ENCODE measurements around the gene LRP1.

LRP1 gene

GRCh38 chr12:57175428-57176138 lies 47.3 kb downstream of the LRP1 start:
- DNase-seq (ENCODE audit: low read depth), result no peak

DNA sequence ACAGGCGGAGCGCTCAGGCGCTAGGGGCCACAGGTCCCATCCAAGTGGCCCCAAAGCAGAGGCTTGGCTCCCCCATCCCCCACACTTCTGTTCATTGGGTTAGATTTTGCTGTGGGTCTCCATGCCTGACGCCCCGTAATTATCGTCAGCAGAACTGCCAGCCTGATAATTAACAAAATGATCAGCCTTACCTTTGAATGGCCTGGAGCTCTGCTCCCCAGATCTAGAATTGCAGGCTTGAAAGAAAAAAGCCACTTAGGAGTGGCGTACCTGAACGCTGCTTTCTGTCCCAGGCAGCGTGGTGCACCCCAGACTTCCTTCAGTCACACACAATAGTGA lies 47.8 kb downstream of the LRP1 start:
- no peak for DNase-seq (ENCODE audit: low read depth)

GRCh38 chr12:57176846-57177245 lies 48.6 kb downstream of the LRP1 start:
- no peak for DNase-seq (ENCODE audit: low read depth)

- no peak for DNase-seq (ENCODE audit: low read depth)
These were observed 49.1 kb downstream of the LRP1 start for GRCh38 chr12:57177354-57177753.

- no peak for DNase-seq (ENCODE audit: low read depth)
These were observed 49.9 kb downstream of the LRP1 start for GRCh38 chr12:57178213-57178612.

DNA sequence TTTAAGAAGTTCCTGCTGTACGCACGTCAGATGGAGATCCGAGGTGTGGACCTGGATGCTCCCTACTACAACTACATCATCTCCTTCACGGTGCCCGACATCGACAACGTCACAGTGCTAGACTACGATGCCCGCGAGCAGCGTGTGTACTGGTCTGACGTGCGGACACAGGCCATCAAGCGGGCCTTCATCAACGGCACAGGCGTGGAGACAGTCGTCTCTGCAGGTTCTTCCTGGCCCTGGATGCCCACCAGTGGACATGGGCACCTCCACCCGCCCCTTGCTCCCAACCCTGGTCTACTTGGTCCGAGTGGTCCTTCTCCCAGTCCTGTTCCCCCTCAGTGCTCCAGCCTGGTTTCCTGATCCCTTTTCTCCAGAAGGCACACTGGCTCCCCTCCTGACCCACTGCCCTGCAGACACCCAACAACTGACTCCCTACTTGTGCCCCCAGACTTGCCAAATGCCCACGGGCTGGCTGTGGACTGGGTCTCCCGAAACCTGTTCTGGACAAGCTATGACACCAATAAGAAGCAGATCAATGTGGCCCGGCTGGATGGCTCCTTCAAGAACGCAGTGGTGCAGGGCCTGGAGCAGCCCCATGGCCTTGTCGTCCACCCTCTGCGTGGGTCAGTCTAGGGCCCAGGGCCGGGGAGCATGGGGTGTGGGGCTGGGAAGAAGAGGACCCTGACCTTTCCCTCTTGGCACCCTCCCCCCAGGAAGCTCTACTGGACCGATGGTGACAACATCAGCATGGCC lies 51.2 kb downstream of the LRP1 start:
- no peak for DNase-seq (ENCODE audit: low read depth)

- no peak for DNase-seq (ENCODE audit: low read depth)
These were observed 52.2 kb downstream of the LRP1 start for GRCh38 chr12:57180321-57180989.

- DNase-seq (ENCODE audit: low read depth), result no peak
These were observed 52.8 kb downstream of the LRP1 start for GRCh38 chr12:57181072-57181471.

GRCh38 chr12:57181561-57182155 lies 53.4 kb downstream of the LRP1 start:
- peak; percentile 35 for DNase-seq (ENCODE audit: low read depth)

DNA sequence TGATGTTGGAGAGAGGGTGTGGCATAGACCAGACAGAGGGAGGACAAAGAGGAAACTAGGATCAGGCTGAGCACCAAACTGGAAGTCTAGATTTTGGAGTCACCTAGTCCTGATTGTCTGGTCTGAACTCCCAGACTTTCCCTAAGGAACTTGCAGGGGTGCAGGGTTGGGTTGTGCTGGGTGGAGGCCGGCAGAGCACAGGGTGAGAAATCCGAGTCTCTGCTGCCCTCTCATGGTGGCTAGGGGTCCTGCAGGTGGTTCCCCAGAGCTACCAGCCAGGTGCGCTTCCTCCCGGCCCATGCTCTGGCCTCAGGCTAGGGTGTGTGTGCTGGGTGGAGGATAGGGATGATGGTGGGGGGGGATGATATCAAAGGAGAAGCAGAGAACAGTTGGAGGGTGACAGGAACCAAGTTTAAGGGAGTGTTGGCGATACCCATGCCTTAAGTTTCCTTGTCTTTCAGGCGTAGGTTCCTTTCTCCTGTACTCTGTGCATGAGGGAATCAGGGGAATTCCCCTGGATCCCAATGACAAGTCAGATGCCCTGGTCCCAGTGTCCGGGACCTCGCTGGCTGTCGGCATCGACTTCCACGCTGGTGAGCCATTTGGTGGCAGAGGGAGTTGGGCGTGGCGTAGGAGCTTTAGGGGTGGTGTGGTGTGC lies 54.8 kb downstream of the LRP1 start:
- no peak for DNase-seq (ENCODE audit: low read depth)

DNA sequence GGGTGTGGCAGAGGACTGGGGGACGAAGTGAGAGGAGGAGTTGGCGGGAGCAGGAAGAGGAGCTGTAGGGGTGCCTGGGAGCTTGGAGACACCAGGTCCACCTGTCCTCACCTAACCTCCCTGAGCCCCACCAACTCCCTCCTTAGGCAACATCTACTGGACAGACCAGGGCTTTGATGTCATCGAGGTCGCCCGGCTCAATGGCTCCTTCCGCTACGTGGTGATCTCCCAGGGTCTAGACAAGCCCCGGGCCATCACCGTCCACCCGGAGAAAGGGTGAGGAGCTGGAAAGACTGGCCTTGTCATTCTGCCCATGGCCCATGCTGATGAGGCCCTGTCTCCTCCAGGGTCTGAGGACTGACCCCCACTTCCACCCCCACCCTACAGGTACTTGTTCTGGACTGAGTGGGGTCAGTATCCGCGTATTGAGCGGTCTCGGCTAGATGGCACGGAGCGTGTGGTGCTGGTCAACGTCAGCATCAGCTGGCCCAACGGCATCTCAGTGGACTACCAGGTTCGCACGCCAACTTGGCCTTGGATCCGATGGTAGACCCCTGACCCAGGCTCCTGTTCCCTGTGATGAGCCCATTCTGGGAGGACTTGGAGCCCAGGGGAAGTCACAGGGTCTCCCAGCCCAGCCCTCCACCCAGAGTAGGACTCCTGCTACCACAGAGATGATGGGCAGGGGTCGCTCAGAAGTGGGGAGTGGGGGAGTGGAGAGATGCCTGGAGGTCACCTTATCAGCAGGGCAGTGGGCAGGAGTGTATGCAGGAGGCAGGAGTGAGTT lies 55.8 kb downstream of the LRP1 start:
- DNase-seq (ENCODE audit: low read depth), result no peak

GRCh38 chr12:57185403-57185802 lies 57.1 kb downstream of the LRP1 start:
- no peak for DNase-seq (ENCODE audit: low read depth)

GRCh38 chr12:57185906-57186508 lies 57.7 kb downstream of the LRP1 start:
- DNase-seq (ENCODE audit: low read depth), result no peak

DNA sequence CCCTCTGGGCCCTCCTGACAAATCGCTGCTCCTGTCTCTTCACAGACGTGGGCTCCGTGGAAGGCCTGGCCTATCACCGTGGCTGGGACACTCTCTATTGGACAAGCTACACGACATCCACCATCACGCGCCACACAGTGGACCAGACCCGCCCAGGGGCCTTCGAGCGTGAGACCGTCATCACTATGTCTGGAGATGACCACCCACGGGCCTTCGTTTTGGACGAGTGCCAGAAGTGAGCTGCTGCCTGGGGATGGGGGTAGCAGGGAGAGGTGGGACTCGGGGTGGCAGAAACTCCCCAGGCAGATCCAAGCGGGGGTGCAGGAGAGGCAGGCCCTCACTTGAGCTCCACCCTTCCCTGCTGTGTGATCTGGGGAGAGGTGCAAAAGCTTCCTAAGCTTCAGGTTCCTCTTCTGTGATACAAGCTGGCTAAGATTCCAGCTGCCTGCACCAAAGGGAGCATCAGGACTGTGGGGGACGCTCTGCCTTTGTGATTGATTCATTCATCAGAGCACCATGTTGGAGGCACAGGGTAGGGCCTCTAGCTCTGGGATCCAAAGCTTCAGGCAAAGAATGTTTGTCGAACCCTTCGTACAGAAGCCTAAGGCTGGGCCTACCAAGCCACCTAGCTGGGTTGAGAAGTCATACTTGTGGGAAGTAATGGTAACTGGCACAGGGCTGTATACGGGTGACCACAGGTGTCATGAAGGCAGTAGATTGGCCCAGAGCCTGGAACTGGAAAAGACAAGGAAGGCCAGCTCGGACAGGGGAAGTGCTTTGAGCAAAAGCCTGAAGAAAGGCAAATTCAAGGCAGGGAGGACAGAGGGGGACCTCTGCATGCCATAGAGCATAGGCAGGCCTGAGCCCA lies 59.2 kb downstream of the LRP1 start:
- no peak for DNase-seq (ENCODE audit: low read depth)

DNA sequence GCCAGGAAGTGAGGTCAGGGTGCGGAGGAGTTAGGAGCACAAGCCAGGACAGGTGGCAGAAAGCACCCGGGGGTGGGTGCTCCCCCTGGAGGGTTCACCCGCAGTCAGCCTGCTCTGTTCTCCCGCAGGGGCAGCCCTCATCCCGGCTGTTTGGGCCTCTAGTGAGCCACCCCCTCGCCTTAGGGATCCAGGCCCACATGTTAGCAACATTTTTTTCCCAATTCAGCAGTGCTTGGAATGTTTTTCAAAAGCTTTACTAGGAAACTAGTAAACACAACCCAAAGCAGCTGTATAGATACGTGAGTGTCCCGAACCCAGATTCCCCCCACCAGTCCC lies 59.8 kb downstream of the LRP1 start:
- no peak for DNase-seq (ENCODE audit: low read depth)

GRCh38 chr12:57190037-57190436 lies 61.8 kb downstream of the LRP1 start:
- DNase-seq (ENCODE audit: low read depth), result no peak

DNA sequence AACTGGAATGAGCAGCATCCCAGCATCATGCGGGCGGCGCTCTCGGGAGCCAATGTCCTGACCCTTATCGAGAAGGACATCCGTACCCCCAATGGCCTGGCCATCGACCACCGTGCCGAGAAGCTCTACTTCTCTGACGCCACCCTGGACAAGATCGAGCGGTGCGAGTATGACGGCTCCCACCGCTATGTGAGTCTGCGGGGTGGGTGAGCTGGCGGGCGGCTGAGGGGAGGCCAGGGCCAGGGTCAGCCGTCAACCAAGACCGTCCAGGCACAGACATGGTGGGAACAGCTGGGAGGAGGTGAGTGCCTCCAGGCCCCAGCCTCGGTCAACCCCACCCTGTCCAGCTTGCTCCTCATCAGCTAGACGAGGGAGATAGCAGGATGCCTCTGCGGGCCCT lies 62.5 kb downstream of the LRP1 start:
- no peak for DNase-seq (ENCODE audit: low read depth)

- no peak for DNase-seq (ENCODE audit: low read depth)
These were observed 63.1 kb downstream of the LRP1 start for GRCh38 chr12:57191410-57191809.

- DNase-seq (ENCODE audit: low read depth), result no peak
These were observed 64.6 kb downstream of the LRP1 start for GRCh38 chr12:57192920-57193319.

GRCh38 chr12:57193706-57194245 lies 65.5 kb downstream of the LRP1 start:
- DNase-seq (ENCODE audit: low read depth), result no peak

Data from GM04504 (cell line).